OCI-LY7 (cell line): ENCODE results near the gene LRRC73. TPM values are rescaled to one million over a fixed set of nuclear protein-coding genes. Genes with fewer than 3 reads are reported as not detected.

ENCODE experiments used
- BruUV-seq: library from RNA; stranded (reverse); fragments of 400-500 nt; replicated peaks from 2 replicates; lab custom pipeline; 2021; lab: Mats Ljungman, UMichigan
- CTCF ChIA-PET: fragments of 300-600 bp; sonication (Branson Sonifier 250); formaldehyde crosslinking; loops from one replicate; lab custom pipeline; 2022; ENCODE audit warnings: antibody characterized with exemption; ENCODE audit not compliant: unreplicated experiment; lab: Charles Lee
- POLR2A ChIA-PET: fragments of 300-600 bp; sonication (Branson Sonifier 250); formaldehyde crosslinking; loops from one replicate; lab custom pipeline; 2022; ENCODE audit warnings: antibody characterized with exemption; lab: Charles Lee
- DNase-seq: peaks from one replicate; pipeline ENCODE4 v3.0.0-alpha.2; 2015; ENCODE audit warnings: low spot score
- H2AFZ ChIP-seq: fragments of 200-600 bp; sonication (generic), shearing (Covaris generic); 2 replicates; pipeline ENCODE4 v1.6.1; 2014; ENCODE audit warnings: mild to moderate bottlenecking, antibody characterized with exemption, low read length, moderate library complexity
- H3K27ac ChIP-seq: fragments of 200-600 bp; sonication (generic); 2 replicates; pipeline ENCODE4 v1.5.1; 2014; ENCODE audit warnings: mixed run types, low read depth, mild to moderate bottlenecking, moderate library complexity, low read length, inconsistent platforms; ENCODE audit not compliant: poor library complexity, severe bottlenecking
- H3K36me3 ChIP-seq: fragments of 200-600 bp; sonication (generic); 2 replicates; pipeline ENCODE4 v1.6.1; 2014; ENCODE audit warnings: mild to moderate bottlenecking, antibody characterized with exemption, low read length, moderate library complexity, mixed read lengths; ENCODE audit not compliant: insufficient read depth
- H3K4me1 ChIP-seq: fragments of 200-600 bp; sonication (generic); 2 replicates; pipeline ENCODE4 v1.5.1; 2014; ENCODE audit warnings: mild to moderate bottlenecking, low read length; ENCODE audit not compliant: insufficient read depth, poor library complexity, severe bottlenecking
- H3K4me2 ChIP-seq: fragments of 200-600 bp; sonication (generic); 2 replicates; pipeline ENCODE4 v1.6.1; 2014; ENCODE audit warnings: mild to moderate bottlenecking, low read length
- H3K4me3 ChIP-seq: fragments of 200-600 bp; sonication (generic); 2 replicates; pipeline ENCODE4 v1.5.1; 2014; ENCODE audit warnings: mild to moderate bottlenecking, low read depth, low read length; ENCODE audit not compliant: poor library complexity, severe bottlenecking
- H3K79me2 ChIP-seq: fragments of 200-600 bp; sonication (generic); 2 replicates; pipeline ENCODE4 v1.6.1; 2016; ENCODE audit warnings: low read depth, mild to moderate bottlenecking, low read length, moderate library complexity, mixed read lengths; ENCODE audit not compliant: insufficient read depth
- H3K9me2 ChIP-seq: fragments of 200-600 bp; sonication (generic); 2 replicates; pipeline ENCODE4 v1.6.1; 2016; ENCODE audit warnings: mild to moderate bottlenecking, low read length, mixed read lengths; ENCODE audit not compliant: insufficient read depth
- H3K9me3 ChIP-seq: fragments of 200-600 bp; sonication (generic); 2 replicates; pipeline ENCODE4 v1.6.1; 2014; ENCODE audit warnings: mild to moderate bottlenecking, mixed run types, low read length, mixed read lengths
- H4K20me1 ChIP-seq: fragments of 200-600 bp; sonication (generic); 2 replicates; pipeline ENCODE4 v1.6.1; 2014; ENCODE audit warnings: mild to moderate bottlenecking, antibody characterized with exemption, low read length, moderate library complexity, mixed read lengths; ENCODE audit not compliant: insufficient read depth
- EZH2phosphoT487 ChIP-seq: fragments of 200-600 bp; sonication (generic); IDR thresholded peaks from 2 replicates; pipeline ENCODE4 v1.6.1; 2018; ENCODE audit warnings: low read depth, borderline replicate concordance, mild to moderate bottlenecking, mixed run types, antibody characterized with exemption, low read length, moderate library complexity, mixed read lengths
- intact Hi-C: fragments of 100-400 bp; cut with micrococcal nuclease; formaldehyde crosslinking; loops from one replicate; pipeline ENCODE4 v1.10.0; 2022; ENCODE audit not compliant: unreplicated experiment
- small RNA-seq: library from RNA; depleted of rRNA; stranded (forward); fragments of <200 nt; gene quantifications from one replicate; pipeline ENCODE3, GENCODE V24; 2014
- total RNA-seq, 2 experiments: library from RNA; depleted of rRNA in 1 of 2; stranded (reverse); fragments of >200 nt in 1 of 2; shearing (Covaris generic) in 1 of 2; gene quantifications; 2 replicates each; pipeline ENCODE4 v1.2.3, GENCODE V29; 2014 to 2022
- TF ChIP-seq, protein P1 (sequence below): fragments of 200-600 bp; sonication (generic); conservative IDR thresholded peaks from 2 replicates; pipeline ENCODE4 v1.5.1; 2014; ENCODE audit warnings: mild to moderate bottlenecking, antibody characterized with exemption, low read length, moderate library complexity, mixed read lengths

The LRRC73 gene
- total RNA-seq, 2 experiments from 2014 or later = 0.19 to 0.25 TPM

DNA sequence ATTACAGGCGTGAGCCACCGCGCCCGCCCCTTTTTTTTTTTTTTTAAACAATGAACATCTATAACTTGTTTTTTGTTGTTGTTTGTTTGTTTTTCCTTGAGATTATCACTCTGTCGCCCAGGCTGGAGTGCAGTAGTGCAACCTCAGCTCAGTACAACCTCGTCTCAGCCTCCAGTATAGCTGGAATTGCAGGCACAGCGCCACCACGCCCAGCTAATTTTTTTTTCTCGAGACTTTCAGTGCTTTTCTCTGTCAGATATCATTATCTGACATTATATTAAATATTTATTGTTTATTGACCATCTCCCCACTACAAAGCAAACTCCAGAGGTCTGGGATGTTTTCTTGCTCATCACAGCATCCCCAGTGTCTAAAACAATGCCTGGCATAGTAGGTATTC is 52.5 kb downstream of the LRRC73 start:
- H3K9me2 ChIP-seq = no peaks in the 10 kb centered on the region
- intact Hi-C loops = no loop called here
- H2AFZ ChIP-seq = no peak overlapping the region
- H3K4me3 ChIP-seq = no peak overlapping the region
- no TSS peak for BruUV-seq
- H3K9me3 ChIP-seq = no peaks in the 10 kb centered on the region
- TF ChIP-seq, protein P1, sequence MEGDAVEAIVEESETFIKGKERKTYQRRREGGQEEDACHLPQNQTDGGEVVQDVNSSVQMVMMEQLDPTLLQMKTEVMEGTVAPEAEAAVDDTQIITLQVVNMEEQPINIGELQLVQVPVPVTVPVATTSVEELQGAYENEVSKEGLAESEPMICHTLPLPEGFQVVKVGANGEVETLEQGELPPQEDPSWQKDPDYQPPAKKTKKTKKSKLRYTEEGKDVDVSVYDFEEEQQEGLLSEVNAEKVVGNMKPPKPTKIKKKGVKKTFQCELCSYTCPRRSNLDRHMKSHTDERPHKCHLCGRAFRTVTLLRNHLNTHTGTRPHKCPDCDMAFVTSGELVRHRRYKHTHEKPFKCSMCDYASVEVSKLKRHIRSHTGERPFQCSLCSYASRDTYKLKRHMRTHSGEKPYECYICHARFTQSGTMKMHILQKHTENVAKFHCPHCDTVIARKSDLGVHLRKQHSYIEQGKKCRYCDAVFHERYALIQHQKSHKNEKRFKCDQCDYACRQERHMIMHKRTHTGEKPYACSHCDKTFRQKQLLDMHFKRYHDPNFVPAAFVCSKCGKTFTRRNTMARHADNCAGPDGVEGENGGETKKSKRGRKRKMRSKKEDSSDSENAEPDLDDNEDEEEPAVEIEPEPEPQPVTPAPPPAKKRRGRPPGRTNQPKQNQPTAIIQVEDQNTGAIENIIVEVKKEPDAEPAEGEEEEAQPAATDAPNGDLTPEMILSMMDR = no peak
- no peak for TF ChIP-seq EZH2phosphoT487
- POLR2A ChIA-PET = interaction anchor here (1.0 kb wide), 1 partner anchor 443 kb away, joined by 3 read pairs; no protein-coding TSS in a partner anchor
- H3K4me1 ChIP-seq = no peaks in the 10 kb centered on the region
- no peak overlapping the region for H3K4me2 ChIP-seq
- no peaks in the 10 kb centered on the region for H4K20me1 ChIP-seq
- H3K79me2 ChIP-seq = no peaks in the 10 kb centered on the region
- CTCF ChIA-PET = no interaction called here
- H3K36me3 ChIP-seq = no peaks in the 10 kb centered on the region
- no peak for DNase-seq
- H3K27ac ChIP-seq = no peak overlapping the region

Small RNAs within 50 kb of the gene (small RNA-seq; reads per million reads assigned to genes)
- gene RF00426 = not detected
- gene RNU6-1113P = not detected

Other genes starting within 250 kb of the LRRC73 start
- not detected in 2 replicates for gene SLC22A7, start 212.1 kb downstream of the LRRC73 start, total RNA-seq (2014; rRNA removed; shearing (Covaris generic))
- gene SLC22A7, start 212.1 kb downstream of the LRRC73 start, total RNA-seq (2022) = not detected in 2 replicates
- 2.7 and 2.9 TPM in 2 replicates for gene CRIP3, start 201.5 kb downstream of the LRRC73 start, total RNA-seq (2014; rRNA removed; shearing (Covaris generic))
- gene CRIP3, start 201.5 kb downstream of the LRRC73 start, total RNA-seq (2022) = 1.7 TPM in 1 of 2 replicates, not detected in the other
- gene ZNF318, start 140.7 kb downstream of the LRRC73 start, total RNA-seq (2014; rRNA removed; shearing (Covaris generic)) = 12.8 and 15.7 TPM in 2 replicates
- 24.4 and 24.9 TPM in 2 replicates for gene ZNF318, start 140.7 kb downstream of the LRRC73 start, total RNA-seq (2022)
- gene ABCC10, start 82.8 kb downstream of the LRRC73 start, total RNA-seq (2014; rRNA removed; shearing (Covaris generic)) = 11.4 and 12.4 TPM in 2 replicates
- 31.1 and 35.3 TPM in 2 replicates for gene ABCC10, start 82.8 kb downstream of the LRRC73 start, total RNA-seq (2022)
- not detected in 2 replicates for gene DLK2, start 54.8 kb downstream of the LRRC73 start, total RNA-seq (2014; rRNA removed; shearing (Covaris generic))
- gene DLK2, start 54.8 kb downstream of the LRRC73 start, total RNA-seq (2022) = not detected in 2 replicates
- 16.7 and 22.0 TPM in 2 replicates for gene TJAP1, start 32.8 kb downstream of the LRRC73 start, total RNA-seq (2014; rRNA removed; shearing (Covaris generic))
- gene TJAP1, start 32.8 kb downstream of the LRRC73 start, total RNA-seq (2022) = 32.3 and 34.4 TPM in 2 replicates
- 31.8 and 38.2 TPM in 2 replicates for gene YIPF3, start 6.6 kb upstream of the LRRC73 start, total RNA-seq (2014; rRNA removed; shearing (Covaris generic))
- 41.9 and 45.5 TPM in 2 replicates for gene YIPF3, start 6.6 kb upstream of the LRRC73 start, total RNA-seq (2022)
- 40.7 and 46.0 TPM in 2 replicates for gene POLR1C, start 6.7 kb upstream of the LRRC73 start, total RNA-seq (2014; rRNA removed; shearing (Covaris generic))
- 36.9 and 41.2 TPM in 2 replicates for gene POLR1C, start 6.7 kb upstream of the LRRC73 start, total RNA-seq (2022)
- gene XPO5, start 65.7 kb upstream of the LRRC73 start, total RNA-seq (2014; rRNA removed; shearing (Covaris generic)) = 54.6 and 58.5 TPM in 2 replicates
- 72.6 and 74.9 TPM in 2 replicates for gene XPO5, start 65.7 kb upstream of the LRRC73 start, total RNA-seq (2022)
- 64.3 and 67.3 TPM in 2 replicates for gene POLH, start 65.8 kb upstream of the LRRC73 start, total RNA-seq (2014; rRNA removed; shearing (Covaris generic))
- gene POLH, start 65.8 kb upstream of the LRRC73 start, total RNA-seq (2022) = 93.5 and 120 TPM in 2 replicates
- gene GTPBP2, start 118.9 kb upstream of the LRRC73 start, total RNA-seq (2014; rRNA removed; shearing (Covaris generic)) = 64.8 and 72.4 TPM in 2 replicates
- gene GTPBP2, start 118.9 kb upstream of the LRRC73 start, total RNA-seq (2022) = 86.5 and 90.0 TPM in 2 replicates
- 24.0 and 30.8 TPM in 2 replicates for gene MAD2L1BP, start 125.5 kb upstream of the LRRC73 start, total RNA-seq (2014; rRNA removed; shearing (Covaris generic))
- gene MAD2L1BP, start 125.5 kb upstream of the LRRC73 start, total RNA-seq (2022) = 33.5 and 43.3 TPM in 2 replicates
- 0.28 TPM in 1 of 2 replicates, not detected in the other for gene RSPH9, start 134.7 kb upstream of the LRRC73 start, total RNA-seq (2014; rRNA removed; shearing (Covaris generic))
- not detected in 2 replicates for gene RSPH9, start 134.7 kb upstream of the LRRC73 start, total RNA-seq (2022)
- 57.3 and 86.1 TPM in 2 replicates for gene MRPS18A, start 177.4 kb upstream of the LRRC73 start, total RNA-seq (2014; rRNA removed; shearing (Covaris generic))
- 54.7 and 61.6 TPM in 2 replicates for gene MRPS18A, start 177.4 kb upstream of the LRRC73 start, total RNA-seq (2022)